Epithelial cell of proximal tubule (primary cell): Measurements from ENCODE around the gene MRPL53. TPM values are rescaled to one million over a fixed set of nuclear protein-coding genes. Genes with fewer than 3 reads are reported as not detected.

Source experiments
- DNase-seq: peaks from one replicate; pipeline ENCODE4 v3.0.0-alpha.2; 2011; ENCODE audit warnings: low read depth
- H3K4me3 ChIP-seq: 2 replicates; pipeline ENCODE4 v1.5.1; 2011; ENCODE audit warnings: low read depth, mild to moderate bottlenecking, low read length
- CTCF ChIP-seq: conservative IDR thresholded peaks from 2 replicates; pipeline ENCODE4 v1.5.1; 2012; ENCODE audit warnings: low read depth, mild to moderate bottlenecking, low read length
- total RNA-seq: library from RNA; depleted of rRNA; stranded (reverse); fragments of >200 nt; gene quantifications from 2 replicates; pipeline ENCODE4 v1.2.3, GENCODE V29; 2015

Gene MRPL53
- total RNA-seq, 1 donor from 2014 or later = 34.2 TPM

DNA sequence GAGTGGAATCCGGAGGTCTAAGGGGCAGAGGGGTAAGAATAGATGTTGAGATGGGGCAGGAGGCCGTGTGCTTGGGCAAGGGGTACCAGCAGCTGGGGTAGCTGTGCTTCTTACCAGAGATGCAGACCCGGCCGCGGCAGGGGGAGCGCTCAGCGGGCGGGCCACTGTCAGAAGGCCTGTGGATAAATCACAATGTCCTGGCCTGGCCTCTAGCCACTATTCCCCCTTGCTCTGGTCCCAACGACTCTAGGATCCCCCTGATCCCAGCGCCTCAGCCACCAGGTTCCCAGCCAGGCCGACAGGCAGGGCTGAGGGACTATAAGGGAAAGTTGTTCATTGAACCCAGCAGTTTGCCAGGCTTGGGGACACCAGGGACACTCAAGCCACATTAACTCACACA, 42.0 kb downstream of the MRPL53 start:
- no peak for DNase-seq
- no peak overlapping the region for H3K4me3 ChIP-seq
- TF ChIP-seq CTCF = no peak

DNA sequence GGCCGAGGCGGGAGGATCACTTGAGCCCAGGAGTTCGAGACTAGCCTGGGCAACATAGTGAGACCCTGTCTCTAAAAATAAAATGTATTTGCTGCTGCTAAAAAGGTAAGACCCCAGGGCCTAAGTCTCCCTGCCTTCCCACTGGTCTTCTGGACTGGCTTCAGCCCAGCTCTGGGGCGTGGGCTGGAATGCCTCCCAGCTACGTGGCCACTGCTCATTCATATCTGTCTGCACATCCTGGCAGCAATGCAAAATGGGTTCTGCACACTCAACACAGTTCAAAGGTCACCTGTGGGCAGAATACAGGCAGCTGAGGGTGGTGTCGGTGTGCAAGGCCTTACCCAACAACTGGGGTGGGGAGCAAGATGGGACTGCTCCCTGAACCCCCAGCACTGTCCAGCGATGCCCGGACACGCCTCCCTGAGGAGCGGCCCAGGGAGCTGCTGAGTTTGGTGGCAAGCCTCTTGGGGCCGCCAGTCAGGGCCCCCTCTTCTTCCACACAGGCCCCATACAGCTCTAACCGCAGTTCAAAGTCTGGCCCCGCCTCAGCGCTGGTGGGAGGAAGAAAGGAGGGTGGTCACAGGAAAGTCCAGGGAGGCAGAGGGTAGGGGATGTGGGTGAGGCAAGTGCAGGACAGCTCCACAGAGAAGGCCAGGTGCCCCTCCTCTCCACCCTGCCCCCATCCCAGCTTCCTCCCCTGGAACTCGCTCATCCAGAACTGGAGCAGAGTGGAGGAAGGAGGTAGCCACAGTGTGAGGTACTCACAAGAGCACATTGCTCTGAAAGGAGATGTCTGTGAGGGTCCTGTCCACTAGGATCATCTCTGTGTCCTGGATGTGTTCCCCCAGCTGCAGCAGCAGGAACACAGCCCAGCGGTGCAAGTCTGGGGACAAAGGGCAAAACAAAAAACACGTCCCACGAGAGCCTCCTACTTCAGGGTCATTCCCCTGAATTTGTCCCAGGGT, 42.7 kb downstream of the MRPL53 start:
- H3K4me3 ChIP-seq = no peak overlapping the region

DNA sequence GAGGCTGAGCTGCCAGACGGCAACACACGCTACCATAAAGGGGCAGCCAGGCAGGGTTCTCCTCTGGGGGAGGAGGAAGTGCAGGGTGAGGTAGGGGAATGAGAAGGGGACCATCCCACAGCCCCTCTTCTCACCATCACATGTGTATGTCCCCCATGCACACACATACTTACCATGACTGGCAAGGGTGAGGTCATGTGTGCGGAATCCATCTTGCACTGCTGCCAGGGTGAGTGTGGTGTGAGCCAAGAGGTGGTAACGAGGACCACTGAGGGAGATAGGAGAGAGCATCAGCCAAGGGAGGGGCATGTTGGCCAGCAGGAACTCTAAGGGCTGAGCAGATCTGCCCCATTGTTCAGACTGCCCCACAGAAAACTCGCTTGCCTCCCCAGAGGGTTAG, 43.8 kb downstream of the MRPL53 start:
- no peak for DNase-seq
- no peak overlapping the region for H3K4me3 ChIP-seq
- no peak for TF ChIP-seq CTCF

More for the DNA sequence above, 42.7 kb downstream of the MRPL53 start:
- no peak for DNase-seq
- TF ChIP-seq CTCF = no peak

DNA sequence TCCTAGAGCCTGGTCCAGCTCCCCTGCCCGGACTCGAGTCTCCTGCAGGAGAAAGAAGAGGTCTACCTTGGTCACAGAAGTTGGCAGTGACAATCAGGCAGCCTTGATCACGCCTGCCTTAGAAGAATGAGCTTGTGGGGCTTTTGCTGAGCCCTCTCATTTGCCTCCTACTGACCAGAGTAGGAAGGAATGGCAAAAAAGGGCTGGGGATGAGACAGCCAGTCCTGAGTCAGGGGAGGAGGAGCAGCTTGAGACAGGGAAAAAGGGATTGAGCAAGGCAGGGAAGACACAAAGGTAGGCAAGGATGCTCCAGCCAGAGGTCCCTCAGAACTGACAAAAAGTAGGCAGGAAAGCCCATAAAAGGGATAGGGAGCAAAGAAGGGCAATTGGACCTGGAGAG, 44.9 kb downstream of the MRPL53 start:
- no peak overlapping the region for H3K4me3 ChIP-seq
- no peak for TF ChIP-seq CTCF

GRCh38 chr2:74426181-74426758, 46.2 kb downstream of the MRPL53 start:
- no peak overlapping the region for H3K4me3 ChIP-seq
- no peak for TF ChIP-seq CTCF
- no peak for DNase-seq

More for the DNA sequence above, 44.9 kb downstream of the MRPL53 start:
- no peak for DNase-seq

GRCh38 chr2:74425523-74425922, 47.0 kb downstream of the MRPL53 start:
- DNase-seq = no peak
- H3K4me3 ChIP-seq = no peak overlapping the region
- no peak for TF ChIP-seq CTCF

DNA sequence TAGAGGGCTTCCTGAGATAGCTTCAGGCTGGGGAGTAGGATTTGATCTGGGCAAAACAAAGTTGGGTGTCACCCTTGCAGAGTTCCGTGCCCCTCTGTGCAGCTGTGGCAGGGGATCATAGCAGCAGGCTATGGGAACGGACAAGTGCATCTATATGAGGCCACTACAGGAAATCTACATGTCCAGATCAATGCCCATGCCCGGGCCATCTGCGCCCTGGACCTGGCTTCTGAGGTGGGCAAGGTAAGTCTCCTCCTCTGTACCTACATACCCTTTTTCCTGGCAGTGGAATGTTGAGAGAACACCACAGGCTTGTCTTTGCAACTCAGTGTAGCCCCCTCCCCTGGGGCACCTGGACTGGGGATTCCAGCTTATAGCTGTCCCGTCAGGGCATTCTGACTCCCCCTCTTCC, 47.5 kb downstream of the MRPL53 start:
- TF ChIP-seq CTCF = no peak
- no peak for DNase-seq
- H3K4me3 ChIP-seq = no peak overlapping the region
